Bronchial epithelial cell (primary cell): Measurements from ENCODE around the gene CPNE4. TPM values are rescaled to one million over a fixed set of nuclear protein-coding genes. Genes with fewer than 3 reads are reported as not detected.

Experiments
- DNase-seq: peaks from one replicate; pipeline ENCODE4 v3.0.0-alpha.2; 2010; ENCODE audit warnings: low read depth
- FAIRE-seq: peaks from 2 replicates; lab custom pipeline; 2011; peaks lifted over from hg19 to GRCh38; lab: Jason Lieb, UNC
- H3K27me3 ChIP-seq: 2 replicates; pipeline ENCODE4 v1.5.1; 2011; ENCODE audit warnings: low read length; ENCODE audit not compliant: control insufficient read depth, insufficient read depth
- H3K36me3 ChIP-seq: 2 replicates; pipeline ENCODE4 v1.5.1; 2011; ENCODE audit warnings: low read length; ENCODE audit not compliant: control insufficient read depth, insufficient read depth
- H3K4me3 ChIP-seq: 2 replicates; pipeline ENCODE4 v1.5.1; 2011; ENCODE audit warnings: mild to moderate bottlenecking, low read depth, low read length, control low read depth
- total RNA-seq: library from RNA; depleted of rRNA; stranded (reverse); fragments of >200 nt; gene quantifications from 2 replicates; pipeline ENCODE4 v1.2.1, GENCODE V29; 2014
- TF ChIP-seq, protein P1 (sequence below): IDR thresholded peaks from 2 replicates; pipeline ENCODE4 v1.5.1; 2011; ENCODE audit warnings: mild to moderate bottlenecking, moderate library complexity, low read length, control low read depth, inconsistent platforms; ENCODE audit not compliant: insufficient read depth, severe bottlenecking

CPNE4 gene
- total RNA-seq, 1 donor from 2014 or later, result under 0.01 TPM

DNA sequence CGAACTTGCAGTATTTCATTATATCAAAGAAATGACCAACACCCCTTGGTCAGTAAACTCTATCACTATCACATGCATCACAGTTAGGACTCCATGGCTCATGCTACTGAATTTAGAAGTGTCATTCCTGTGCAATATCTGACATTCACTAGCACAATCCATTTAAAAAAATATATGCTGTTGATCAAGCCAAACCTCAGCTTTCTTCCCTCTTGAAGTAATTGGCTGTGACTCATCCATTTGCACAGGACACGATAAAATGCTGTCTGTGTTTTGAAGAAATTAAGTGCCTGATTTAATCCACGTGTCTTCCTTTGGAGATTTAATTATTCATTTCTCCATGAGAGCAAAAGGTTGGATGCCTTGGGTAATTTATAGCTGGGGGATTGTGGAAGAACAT, 38.9 kb downstream of the CPNE4 start:
- Histone ChIP-seq H3K4me3 (no peak overlapping the region), H3K36me3 (no peaks in the 10 kb centered on the region), H3K27me3 (no peaks in the 10 kb centered on the region)
- TF ChIP-seq, protein P1, sequence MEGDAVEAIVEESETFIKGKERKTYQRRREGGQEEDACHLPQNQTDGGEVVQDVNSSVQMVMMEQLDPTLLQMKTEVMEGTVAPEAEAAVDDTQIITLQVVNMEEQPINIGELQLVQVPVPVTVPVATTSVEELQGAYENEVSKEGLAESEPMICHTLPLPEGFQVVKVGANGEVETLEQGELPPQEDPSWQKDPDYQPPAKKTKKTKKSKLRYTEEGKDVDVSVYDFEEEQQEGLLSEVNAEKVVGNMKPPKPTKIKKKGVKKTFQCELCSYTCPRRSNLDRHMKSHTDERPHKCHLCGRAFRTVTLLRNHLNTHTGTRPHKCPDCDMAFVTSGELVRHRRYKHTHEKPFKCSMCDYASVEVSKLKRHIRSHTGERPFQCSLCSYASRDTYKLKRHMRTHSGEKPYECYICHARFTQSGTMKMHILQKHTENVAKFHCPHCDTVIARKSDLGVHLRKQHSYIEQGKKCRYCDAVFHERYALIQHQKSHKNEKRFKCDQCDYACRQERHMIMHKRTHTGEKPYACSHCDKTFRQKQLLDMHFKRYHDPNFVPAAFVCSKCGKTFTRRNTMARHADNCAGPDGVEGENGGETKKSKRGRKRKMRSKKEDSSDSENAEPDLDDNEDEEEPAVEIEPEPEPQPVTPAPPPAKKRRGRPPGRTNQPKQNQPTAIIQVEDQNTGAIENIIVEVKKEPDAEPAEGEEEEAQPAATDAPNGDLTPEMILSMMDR, result no peak
- DNase-seq (no peak), FAIRE-seq (no peak)

DNA sequence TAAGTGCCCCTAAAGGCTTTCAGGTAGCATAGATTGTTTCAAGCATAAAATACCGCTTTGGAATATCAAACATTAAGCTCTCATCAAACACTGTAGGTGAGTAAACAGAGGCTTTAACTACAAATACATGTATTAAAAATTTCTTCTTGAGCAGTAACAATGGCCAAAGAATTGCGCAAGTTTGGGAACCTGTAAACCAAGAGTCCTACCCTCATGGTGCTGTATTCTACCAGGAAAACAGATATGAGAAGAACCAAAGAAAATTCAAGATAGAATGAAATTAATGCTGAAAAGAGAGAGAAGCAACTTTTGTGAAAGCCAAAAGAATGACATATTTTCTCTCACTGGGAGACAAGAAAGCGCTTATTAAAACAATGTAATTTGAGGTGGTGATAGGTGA, 45.5 kb downstream of the CPNE4 start:
- FAIRE-seq (no peak), DNase-seq (no peak)
- TF ChIP-seq, protein P1, result no peak
- Histone ChIP-seq H3K27me3 (no peaks in the 10 kb centered on the region), H3K36me3 (no peaks in the 10 kb centered on the region), H3K4me3 (no peak overlapping the region)

DNA sequence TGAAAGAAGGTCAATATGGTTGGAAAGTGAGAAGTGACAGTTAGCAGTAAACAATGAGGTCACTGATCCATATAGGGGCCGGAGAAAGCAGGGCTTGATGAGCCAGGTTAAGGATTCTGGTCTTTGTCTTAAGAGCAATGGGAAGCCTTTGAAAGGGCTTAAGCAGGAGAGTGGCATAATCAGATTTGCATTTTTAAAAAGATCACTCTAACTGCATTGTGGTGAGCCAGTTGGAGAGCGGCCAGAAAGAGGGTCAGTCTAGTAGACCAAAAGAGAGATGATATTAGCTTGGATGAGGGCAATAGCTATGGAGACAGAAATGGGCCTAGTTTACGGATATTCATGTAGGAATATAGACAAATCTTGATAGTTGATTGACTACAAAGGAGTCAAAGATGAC, 46.6 kb downstream of the CPNE4 start:
- no peak for FAIRE-seq
- TF ChIP-seq, protein P1, result no peak

DNA sequence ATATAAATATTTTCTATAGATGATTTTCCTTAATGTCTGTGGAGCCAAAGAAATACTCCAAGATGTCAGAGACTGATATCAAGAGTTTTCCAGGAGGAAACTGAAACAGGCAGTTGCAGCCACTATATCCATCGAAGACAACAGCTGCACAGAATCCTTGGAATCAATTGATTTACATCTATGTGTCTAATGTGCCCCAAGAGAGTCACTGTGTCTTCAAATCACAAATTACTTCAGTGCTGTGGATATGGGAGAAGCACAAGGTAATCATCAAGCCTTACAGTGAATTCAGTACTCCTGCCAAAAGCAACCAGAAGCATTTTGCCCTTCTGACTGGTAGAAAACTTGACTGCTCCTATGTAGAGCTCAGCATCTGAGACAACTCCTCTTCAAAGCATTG, 51.1 kb downstream of the CPNE4 start:
- TF ChIP-seq, protein P1, result no peak
- H3K27me3 ChIP-seq, result no peaks in the 10 kb centered on the region
- FAIRE-seq (no peak), DNase-seq (no peak)
- no peaks in the 10 kb centered on the region for H3K36me3 ChIP-seq
- no peak overlapping the region for H3K4me3 ChIP-seq

More for the DNA sequence above, 46.6 kb downstream of the CPNE4 start:
- no peak for DNase-seq
- Histone ChIP-seq H3K27me3 (no peaks in the 10 kb centered on the region), H3K4me3 (no peak overlapping the region), H3K36me3 (no peaks in the 10 kb centered on the region)

DNA sequence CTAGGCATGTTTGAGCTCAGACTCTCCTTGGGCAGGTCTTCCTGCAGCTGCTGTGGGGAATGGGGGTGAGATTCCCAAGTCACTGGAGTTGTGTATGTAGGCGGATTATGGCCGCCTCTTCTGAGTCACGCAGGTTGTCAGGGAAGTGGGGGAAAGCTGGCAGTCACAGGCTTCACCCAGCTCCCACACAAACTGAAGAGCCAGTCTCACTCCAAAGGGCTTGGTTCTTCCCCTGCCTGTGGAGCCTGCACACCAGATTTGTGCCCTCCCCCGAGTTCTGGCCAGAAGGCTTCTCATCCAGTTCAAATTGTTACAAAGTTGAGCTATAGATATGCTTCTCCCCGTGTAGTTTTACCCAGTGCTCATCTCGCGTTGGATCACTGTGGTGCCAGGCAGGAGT, 53.5 kb downstream of the CPNE4 start:
- Histone ChIP-seq H3K27me3 (no peaks in the 10 kb centered on the region), H3K4me3 (no peak overlapping the region), H3K36me3 (no peaks in the 10 kb centered on the region)
- no peak for DNase-seq
- TF ChIP-seq, protein P1, result no peak
- no peak for FAIRE-seq

DNA sequence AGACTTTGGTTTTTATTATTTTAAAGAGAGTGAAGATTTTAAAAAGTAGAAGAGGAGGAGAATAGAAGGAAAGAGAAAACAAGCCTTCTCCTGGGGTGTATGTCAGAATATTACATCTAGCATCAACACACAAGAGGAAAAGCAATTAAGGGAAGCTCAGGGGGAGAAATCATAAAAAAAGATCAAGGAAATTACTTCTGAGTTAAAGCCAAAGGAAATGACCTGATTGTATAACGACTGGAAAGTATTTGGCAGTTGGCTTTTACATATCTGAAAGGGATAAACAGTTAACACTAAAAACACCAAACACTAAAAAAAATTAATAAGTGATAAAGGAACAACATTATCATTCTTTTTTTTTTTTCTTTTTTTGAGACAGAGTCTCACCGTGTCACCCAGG, 58.4 kb downstream of the CPNE4 start:
- H3K36me3 ChIP-seq, result no peaks in the 10 kb centered on the region
- DNase-seq (no peak), FAIRE-seq (no peak)
- no peak overlapping the region for H3K4me3 ChIP-seq
- no peaks in the 10 kb centered on the region for H3K27me3 ChIP-seq
- TF ChIP-seq, protein P1, result no peak
